BE2C (cell line): ENCODE results near the gene NAP1L5.
A peak's percentile ranks its signal among the peaks of the same experiment; 100 is the strongest.

Source experiments
- DNase-seq: peaks from one replicate; pipeline ENCODE4 v3.0.0-alpha.2; 2020
- H3K27me3 ChIP-seq: fragments of 250-450 bp; sonication (Bioruptor Pico); 2 replicates; pipeline ENCODE4 v1.5.1; 2020; ENCODE audit warnings: mild to moderate bottlenecking
- H3K36me3 ChIP-seq: fragments of 250-450 bp; sonication (Bioruptor Pico); 2 replicates; pipeline ENCODE4 v1.5.1; 2020; ENCODE audit warnings: mild to moderate bottlenecking
- H3K4me1 ChIP-seq: fragments of 250-450 bp; sonication (Bioruptor Pico); 2 replicates; pipeline ENCODE4 v1.5.1; 2020
- H3K4me3 ChIP-seq: 2 replicates; pipeline ENCODE4 v1.5.1; 2011; ENCODE audit warnings: low read depth, low read length
- H3K9me3 ChIP-seq: fragments of 250-450 bp; sonication (Bioruptor Pico); 2 replicates; pipeline ENCODE4 v1.5.1; 2020
- TF ChIP-seq, protein P1 (sequence below): IDR thresholded peaks from 2 replicates; pipeline ENCODE4 v1.5.1; 2012; ENCODE audit warnings: mild to moderate bottlenecking, low read depth, low read length

Gene NAP1L5

DNA sequence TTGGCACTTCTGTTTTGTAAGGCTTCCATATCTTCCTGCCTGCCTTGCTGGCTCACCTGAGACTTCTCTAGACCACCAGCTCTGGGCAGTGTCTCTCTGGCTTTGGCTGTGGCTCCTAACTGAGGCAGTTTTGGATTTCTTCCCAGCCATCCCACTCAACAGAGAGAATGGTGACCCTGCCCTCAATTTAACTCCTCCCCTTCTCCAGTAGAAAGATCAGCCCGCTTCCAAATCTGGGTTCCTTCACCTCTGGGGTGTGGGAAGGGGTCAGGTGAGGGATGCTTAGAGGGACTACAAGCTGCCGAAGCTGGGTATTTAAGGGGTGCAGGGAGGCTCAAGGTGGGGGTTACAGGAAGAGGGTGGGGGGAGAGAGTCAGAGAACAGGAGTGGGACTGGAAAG, 23.7 kb downstream of the NAP1L5 start:
- no peaks in the 10 kb centered on the region for H3K36me3 ChIP-seq
- TF ChIP-seq, protein P1, sequence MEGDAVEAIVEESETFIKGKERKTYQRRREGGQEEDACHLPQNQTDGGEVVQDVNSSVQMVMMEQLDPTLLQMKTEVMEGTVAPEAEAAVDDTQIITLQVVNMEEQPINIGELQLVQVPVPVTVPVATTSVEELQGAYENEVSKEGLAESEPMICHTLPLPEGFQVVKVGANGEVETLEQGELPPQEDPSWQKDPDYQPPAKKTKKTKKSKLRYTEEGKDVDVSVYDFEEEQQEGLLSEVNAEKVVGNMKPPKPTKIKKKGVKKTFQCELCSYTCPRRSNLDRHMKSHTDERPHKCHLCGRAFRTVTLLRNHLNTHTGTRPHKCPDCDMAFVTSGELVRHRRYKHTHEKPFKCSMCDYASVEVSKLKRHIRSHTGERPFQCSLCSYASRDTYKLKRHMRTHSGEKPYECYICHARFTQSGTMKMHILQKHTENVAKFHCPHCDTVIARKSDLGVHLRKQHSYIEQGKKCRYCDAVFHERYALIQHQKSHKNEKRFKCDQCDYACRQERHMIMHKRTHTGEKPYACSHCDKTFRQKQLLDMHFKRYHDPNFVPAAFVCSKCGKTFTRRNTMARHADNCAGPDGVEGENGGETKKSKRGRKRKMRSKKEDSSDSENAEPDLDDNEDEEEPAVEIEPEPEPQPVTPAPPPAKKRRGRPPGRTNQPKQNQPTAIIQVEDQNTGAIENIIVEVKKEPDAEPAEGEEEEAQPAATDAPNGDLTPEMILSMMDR, result no peak
- DNase-seq, result no peak
- no peaks in the 10 kb centered on the region for H3K4me1 ChIP-seq
- no peaks in the 10 kb centered on the region for H3K9me3 ChIP-seq
- no peaks in the 10 kb centered on the region for H3K27me3 ChIP-seq
- H3K4me3 ChIP-seq, result no peak overlapping the region

DNA sequence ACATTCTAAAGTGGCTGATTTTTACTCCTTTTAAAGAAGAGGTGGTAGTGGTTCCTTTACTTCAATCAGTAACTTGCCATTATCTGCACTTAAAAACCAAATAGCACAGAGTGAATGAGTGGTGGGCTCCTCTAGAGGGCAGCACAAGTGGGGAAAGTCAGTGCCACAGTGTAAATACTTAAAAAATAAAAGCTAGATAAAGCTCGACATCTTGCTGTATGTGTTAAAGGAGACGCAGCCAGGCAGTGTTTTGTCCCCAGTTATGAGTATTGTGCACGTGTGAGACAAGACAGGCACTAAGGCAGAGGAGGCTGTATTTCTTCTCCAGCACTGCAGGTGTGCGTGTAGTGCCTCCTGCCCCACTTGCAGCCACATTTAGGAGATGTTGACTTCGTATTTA, 24.6 kb downstream of the NAP1L5 start:
- H3K36me3 ChIP-seq, result no peaks in the 10 kb centered on the region
- TF ChIP-seq, protein P1, result peak; percentile 83
- DNase-seq, result peak; percentile 35
- no peaks in the 10 kb centered on the region for H3K4me1 ChIP-seq
- no peak overlapping the region for H3K4me3 ChIP-seq
- H3K9me3 ChIP-seq, result no peaks in the 10 kb centered on the region
- no peaks in the 10 kb centered on the region for H3K27me3 ChIP-seq

DNA sequence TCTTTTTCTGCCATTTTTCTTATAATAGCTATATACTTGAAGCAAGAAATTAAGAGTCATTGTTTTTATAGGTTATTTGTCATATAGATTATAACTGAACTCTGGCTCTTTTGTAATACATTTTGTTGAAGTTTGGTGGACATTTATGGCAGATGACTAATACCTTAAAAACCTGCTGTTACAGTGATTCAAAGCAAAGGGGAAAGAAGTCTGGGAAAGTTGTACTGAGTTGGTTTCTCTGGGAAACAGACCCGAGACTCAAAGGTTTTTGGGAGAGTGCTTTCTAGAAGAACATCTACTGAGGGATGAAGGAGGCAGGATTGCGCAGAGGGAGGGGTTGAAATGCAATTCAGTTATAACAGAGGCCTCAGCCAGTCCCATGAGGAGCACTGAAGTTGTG, 35.9 kb downstream of the NAP1L5 start:
- H3K36me3 ChIP-seq, result no peaks in the 10 kb centered on the region
- no peak overlapping the region for H3K4me3 ChIP-seq
- DNase-seq, result no peak
- H3K9me3 ChIP-seq, result no peaks in the 10 kb centered on the region
- H3K4me1 ChIP-seq, result no peaks in the 10 kb centered on the region
- no peaks in the 10 kb centered on the region for H3K27me3 ChIP-seq
- TF ChIP-seq, protein P1, result no peak

DNA sequence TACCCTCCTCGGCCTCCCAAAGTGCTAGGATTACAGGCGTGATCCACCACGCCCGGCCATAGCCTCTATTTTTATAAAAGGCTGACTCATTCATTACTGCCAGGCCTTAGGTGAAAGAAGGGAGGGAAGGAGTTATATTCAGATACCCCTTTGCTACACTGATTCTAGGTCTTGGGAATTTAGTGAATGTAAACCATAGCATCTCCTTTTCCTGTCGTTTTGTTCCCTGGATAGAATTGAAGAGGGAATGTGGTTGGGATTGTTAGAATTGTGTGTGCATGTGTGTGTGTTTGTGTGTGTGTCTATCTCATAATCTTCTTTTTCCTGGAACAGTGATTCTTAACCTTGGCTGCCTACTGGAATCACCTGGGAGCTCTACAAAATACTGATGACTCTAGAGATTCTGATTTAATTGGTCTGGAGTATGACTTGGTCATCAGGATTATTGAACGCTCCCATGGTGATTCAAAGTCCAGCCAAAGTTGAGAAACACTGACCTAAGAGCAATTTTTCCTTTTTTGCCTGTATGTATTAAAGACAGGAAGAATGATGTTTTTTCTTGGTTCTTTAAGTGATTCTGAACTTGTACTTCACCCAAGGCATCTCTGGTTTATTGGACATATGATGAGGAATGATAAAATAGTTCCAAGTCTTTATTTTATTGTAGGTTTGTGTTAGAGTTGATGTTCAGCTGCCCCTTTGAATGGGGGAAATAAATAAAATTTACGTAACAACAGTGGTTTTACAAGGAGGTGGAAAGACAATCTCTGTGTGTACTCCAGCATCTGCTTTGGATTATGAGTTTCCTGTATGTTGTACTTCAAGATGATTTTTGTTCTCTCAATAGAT, 37.0 kb downstream of the NAP1L5 start:
- Histone ChIP-seq H3K9me3 (no peaks in the 10 kb centered on the region), H3K36me3 (no peaks in the 10 kb centered on the region), H3K4me3 (no peak overlapping the region), H3K27me3 (no peaks in the 10 kb centered on the region), H3K4me1 (no peaks in the 10 kb centered on the region)
- DNase-seq, result no peak
- TF ChIP-seq, protein P1, result no peak

DNA sequence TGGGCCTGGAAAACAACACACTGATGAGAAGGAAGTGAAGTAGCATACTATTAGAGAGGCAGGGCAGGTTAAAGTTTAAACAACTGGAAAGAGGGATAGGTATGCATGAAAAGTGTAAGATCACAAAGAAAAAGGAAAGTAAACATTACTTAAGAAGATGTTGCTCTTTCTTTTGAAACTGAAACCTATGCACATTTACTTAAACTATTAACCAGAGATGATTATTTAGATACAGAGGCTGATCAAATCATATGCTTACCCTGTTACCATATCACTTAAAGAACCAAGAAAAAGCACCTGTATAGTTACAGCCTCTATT, 37.8 kb downstream of the NAP1L5 start:
- TF ChIP-seq, protein P1, result no peak

DNA sequence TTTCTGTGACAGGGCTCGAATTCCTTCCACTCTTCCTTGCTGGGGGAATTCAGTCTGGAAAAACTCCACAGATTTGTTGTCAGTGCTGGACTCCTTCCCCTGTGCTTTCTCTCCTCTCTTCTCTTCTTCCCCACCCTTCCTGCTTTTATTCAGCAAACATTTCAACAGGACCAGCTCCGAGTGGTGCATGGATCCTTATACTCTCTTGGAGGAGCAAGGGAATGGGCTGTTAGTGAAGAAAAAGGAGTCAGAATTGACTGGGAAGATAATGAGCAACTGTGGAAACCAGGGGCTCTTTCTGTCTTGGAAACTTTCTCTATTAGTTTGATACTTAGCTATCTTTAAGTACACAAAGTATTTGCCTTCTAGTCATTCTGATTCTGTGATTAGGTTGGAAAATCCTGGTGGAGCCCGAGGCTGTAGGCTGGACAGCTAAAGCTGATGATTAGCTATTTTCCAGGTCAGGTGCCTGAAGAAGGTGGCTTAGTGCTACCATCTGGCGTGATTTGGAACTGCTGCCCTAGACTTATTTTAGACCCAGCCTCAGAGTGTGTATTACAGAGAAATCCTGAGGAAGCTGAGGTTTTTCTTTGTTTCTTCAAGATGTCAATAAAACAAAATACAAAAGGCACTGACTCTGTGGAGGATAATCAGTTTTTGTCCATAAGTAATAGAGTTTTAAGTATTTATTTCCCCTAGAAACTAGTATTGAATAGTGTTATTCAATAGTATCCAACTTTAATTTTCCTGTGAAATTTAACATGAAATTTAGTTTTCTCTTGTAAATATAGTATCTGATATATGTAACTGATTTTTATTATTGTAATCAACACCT, 38.4 kb downstream of the NAP1L5 start:
- no peaks in the 10 kb centered on the region for H3K9me3 ChIP-seq
- H3K4me3 ChIP-seq, result no peak overlapping the region
- TF ChIP-seq, protein P1, result peak; percentile 79
- H3K36me3 ChIP-seq, result no peaks in the 10 kb centered on the region
- no peaks in the 10 kb centered on the region for H3K27me3 ChIP-seq
- DNase-seq, result peak; percentile 36
- H3K4me1 ChIP-seq, result no peaks in the 10 kb centered on the region

More for the DNA sequence above, 37.8 kb downstream of the NAP1L5 start:
- Histone ChIP-seq H3K27me3 (no peaks in the 10 kb centered on the region), H3K9me3 (no peaks in the 10 kb centered on the region), H3K36me3 (no peaks in the 10 kb centered on the region), H3K4me1 (no peaks in the 10 kb centered on the region), H3K4me3 (no peak overlapping the region)
- no peak for DNase-seq
